ENCODE results near the gene PCCA. TPM values are rescaled to one million over a fixed set of nuclear protein-coding genes. Genes with fewer than 3 reads are reported as not detected.

PCCA gene
- total RNA-seq, 2 experiments from 2014 or later: 11.7 to 12.2 TPM

DNA sequence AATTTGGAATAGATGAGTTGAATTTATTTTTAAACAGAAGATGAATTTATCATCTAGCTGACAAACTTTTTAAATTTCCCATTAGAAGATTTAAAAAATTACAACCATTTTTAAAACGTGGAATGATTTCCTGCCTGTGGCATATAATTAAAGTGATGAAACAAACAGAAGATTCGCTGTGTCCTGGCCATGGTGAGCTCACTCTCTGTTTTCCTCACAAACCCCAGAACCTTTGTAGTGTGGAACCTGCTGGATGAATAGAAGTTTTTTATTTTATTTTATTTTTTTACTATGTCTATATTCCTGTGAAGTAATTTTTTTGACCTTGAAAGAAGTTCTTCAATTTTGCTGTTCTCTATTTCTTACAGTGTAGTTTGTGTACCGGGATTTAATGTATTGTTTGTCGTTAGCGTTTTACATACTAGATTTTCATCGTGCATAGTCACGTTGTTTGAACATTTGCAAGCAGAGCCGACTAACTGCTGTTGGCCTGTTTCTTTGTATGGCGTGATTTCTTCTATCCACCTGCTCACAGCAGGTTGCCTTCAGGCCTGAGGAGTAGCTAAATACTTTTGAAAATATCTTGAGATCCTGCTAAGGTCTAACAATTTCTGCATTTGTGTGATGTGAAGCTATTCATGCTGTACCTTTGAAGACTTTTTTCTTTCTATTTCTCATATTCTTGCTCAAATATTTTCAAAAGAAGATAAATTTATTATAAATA is 350.5 kb downstream of the PCCA start:
- ChIA-PET CTCF (interaction anchor here (1.2 kb wide), 1 partner anchor 15 kb away, joined by 3 read pairs; no protein-coding TSS in a partner anchor), POLR2A (no interaction called here)
- peaks cover 14% of the 10 kb centered on the region for H3K4me1 Mint-ChIP-seq
- H3K36me3 Mint-ChIP-seq (ENCODE audit: low read depth): peaks cover 8% of the 10 kb centered on the region
- DNase-seq: no peak
- H3K9me3 Mint-ChIP-seq: peaks cover 2% of the 10 kb centered on the region
- H3K4me3 Mint-ChIP-seq: no peak overlapping the region
- H3K27me3 Mint-ChIP-seq: no peaks in the 10 kb centered on the region
- no peak overlapping the region for H3K27ac Mint-ChIP-seq

DNA sequence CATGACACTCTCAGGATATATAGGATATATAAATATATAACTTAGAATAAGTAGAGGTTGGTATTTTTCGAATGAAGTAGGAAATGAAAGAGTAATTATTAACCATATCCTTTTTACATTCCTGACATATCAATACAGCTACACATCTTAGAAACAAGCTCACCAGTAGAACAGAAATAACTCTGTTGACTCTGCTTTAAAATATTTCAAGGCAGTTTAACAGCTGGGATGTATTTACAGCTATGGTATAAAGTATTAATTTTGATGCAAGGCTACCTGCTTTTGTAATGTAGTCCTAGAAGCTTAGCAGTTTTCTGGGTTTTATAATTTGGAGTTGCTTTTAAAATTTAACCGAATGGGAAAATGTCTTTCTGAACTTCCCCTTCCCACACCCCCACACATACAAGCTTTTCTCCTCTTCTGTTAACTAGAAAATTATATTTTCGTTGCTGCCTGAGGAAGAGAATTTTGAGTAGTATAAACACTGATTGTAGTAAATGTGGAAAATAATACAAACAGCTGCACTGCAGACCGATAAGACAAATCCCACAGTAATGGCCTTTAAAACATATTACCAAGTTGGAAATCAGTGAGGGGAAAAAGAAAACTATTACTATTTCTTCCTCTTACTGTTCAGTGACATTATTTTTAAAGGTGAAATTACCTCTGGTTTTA is 352.0 kb downstream of the PCCA start:
- H3K36me3 Mint-ChIP-seq (ENCODE audit: low read depth): peaks cover 2% of the 10 kb centered on the region
- POLR2A ChIA-PET: no interaction called here
- no peak overlapping the region for H3K27ac Mint-ChIP-seq
- CTCF ChIA-PET: no interaction called here
- DNase-seq: no peak
- no peaks in the 10 kb centered on the region for H3K27me3 Mint-ChIP-seq
- H3K4me1 Mint-ChIP-seq: peaks cover 3% of the 10 kb centered on the region
- H3K9me3 Mint-ChIP-seq: no peaks in the 10 kb centered on the region
- H3K4me3 Mint-ChIP-seq: no peak overlapping the region

DNA sequence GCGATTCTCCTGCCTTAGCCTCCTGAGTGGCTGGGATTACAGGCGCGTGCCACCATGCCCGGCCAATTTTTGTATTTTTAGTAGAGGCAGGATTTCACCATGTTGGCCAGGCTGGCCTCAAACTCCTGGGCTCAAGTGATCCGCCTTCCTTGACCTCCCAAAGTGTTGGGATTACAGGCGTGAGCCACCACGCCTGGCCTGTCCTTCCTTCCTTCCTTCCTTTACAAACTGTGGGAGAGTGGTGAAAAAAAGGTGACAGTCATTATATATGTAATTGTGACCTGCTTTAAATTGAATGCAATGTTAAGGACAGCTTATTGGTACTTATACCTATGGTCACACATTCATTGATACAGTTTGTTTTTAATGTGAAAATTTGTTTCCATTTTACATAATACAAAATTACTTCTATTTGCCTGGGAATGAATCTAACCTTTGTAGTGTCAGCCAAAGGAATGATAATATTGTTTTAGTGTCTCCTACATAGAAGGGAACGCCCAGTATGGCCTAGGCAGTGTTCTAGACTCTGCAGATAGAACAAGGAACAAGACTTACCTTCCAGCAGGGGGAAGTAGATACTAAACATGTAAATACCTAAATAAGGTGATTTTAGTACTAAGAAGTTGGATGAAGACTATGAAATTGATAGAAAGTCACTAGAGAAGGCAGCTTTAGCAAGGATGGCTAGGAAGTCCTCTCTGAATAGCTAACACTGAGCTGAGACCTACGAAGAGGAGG is 353.4 kb downstream of the PCCA start:
- DNase-seq: no peak
- no peak overlapping the region for H3K27ac Mint-ChIP-seq
- no peaks in the 10 kb centered on the region for H3K27me3 Mint-ChIP-seq
- H3K9me3 Mint-ChIP-seq: no peaks in the 10 kb centered on the region
- H3K4me1 Mint-ChIP-seq: peaks cover 3% of the 10 kb centered on the region
- POLR2A ChIA-PET: no interaction called here
- CTCF ChIA-PET: interaction anchor here (2.5 kb wide), 1 partner anchor 73 kb away, joined by 6 read pairs; no protein-coding TSS in a partner anchor
- H3K4me3 Mint-ChIP-seq: no peak overlapping the region
- H3K36me3 Mint-ChIP-seq (ENCODE audit: low read depth): no peaks in the 10 kb centered on the region

DNA sequence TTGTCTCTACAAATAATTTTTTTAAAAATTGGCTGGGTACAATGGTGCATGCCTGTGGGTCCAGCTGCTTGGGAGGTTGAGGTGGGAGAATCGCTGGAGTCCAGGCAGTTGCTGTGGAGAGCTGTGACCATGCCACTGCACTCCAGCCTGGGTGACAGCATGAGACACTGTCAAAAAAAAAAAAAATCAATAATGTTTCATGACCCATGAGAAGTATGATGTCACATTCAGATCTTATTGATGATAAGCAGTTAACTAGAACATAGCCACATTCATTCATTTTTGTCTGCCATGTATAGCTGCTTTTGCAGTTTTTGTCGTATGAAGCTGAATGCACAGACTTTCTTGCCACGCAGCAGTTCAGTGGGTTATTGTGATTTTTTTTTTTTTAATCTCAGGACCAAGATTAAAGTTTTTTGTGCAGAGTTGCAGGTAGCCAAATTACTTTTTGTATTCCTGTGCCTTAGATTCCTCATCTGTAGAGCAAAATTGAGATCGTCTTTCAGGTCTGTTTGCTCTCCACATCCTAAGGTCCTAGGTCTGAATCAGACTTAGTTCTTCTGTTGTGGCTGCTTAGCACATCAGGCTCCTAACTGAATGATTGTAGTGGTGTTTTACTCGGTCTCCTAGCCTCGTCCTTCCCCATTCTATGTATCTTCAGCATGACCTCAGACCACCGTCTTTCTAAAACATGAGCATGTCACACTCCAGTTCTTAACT is 354.5 kb downstream of the PCCA start:
- CTCF ChIA-PET: interaction anchor here (2.5 kb wide), 1 partner anchor 72 kb away, joined by 6 read pairs; no protein-coding TSS in a partner anchor
- Mint-ChIP-seq H3K4me1 (peaks cover 3% of the 10 kb centered on the region), H3K9me3 (no peaks in the 10 kb centered on the region), H3K36me3 (ENCODE audit: low read depth) (no peaks in the 10 kb centered on the region), H3K27me3 (no peaks in the 10 kb centered on the region), H3K27ac (no peak overlapping the region), H3K4me3 (no peak overlapping the region)
- POLR2A ChIA-PET: no interaction called here
- no peak for DNase-seq

DNA sequence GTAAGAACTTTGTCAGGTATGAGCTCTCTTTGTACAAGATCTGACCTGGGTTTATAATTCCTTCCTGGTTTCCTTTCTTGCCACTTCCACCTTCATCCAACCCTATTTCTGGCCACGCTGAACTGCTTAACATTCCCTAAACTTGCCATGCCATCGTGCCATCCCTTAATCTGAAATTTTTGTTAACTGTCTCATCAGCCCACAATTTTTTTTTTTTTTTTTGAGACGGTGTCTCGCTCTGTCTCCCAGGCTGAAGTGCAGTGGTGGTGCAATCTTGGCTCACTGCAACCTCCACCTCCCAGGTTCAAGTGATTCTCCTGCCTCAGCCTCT is 355.1 kb downstream of the PCCA start:
- H3K27ac Mint-ChIP-seq: no peak overlapping the region
- peaks cover 3% of the 10 kb centered on the region for H3K4me1 Mint-ChIP-seq
- no peaks in the 10 kb centered on the region for H3K36me3 Mint-ChIP-seq (ENCODE audit: low read depth)
- no peak overlapping the region for H3K4me3 Mint-ChIP-seq
- ChIA-PET POLR2A (no interaction called here), CTCF (interaction anchor here (2.5 kb wide), 1 partner anchor 71 kb away, joined by 6 read pairs; no protein-coding TSS in a partner anchor)
- no peak for DNase-seq
- no peaks in the 10 kb centered on the region for H3K9me3 Mint-ChIP-seq
- H3K27me3 Mint-ChIP-seq: no peaks in the 10 kb centered on the region

DNA sequence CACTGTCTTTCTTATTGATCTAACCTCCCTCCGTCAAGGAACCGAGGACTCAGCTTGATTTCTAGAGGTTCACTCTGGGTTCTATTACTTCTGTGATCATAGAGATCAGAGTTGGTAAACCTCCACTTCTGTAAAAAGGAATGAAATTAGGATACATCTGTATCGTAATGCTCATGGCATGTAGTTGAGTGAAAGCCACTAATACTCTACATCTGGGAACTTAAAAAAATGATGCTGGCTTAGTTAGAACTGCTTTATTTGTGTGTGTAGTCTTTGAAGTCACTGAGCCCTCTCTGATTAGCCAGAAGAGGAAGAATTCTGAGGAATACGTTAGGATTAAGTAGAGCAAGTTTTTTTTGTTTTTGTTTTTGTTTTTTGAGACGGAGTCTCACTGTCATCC is 358.9 kb downstream of the PCCA start:
- Mint-ChIP-seq H3K4me3 (no peak overlapping the region), H3K27me3 (no peaks in the 10 kb centered on the region), H3K9me3 (no peaks in the 10 kb centered on the region), H3K4me1 (peaks cover 3% of the 10 kb centered on the region), H3K27ac (no peak overlapping the region), H3K36me3 (ENCODE audit: low read depth) (peaks cover 3% of the 10 kb centered on the region)
- ChIA-PET CTCF (no interaction called here), POLR2A (no interaction called here)
- DNase-seq: no peak

DNA sequence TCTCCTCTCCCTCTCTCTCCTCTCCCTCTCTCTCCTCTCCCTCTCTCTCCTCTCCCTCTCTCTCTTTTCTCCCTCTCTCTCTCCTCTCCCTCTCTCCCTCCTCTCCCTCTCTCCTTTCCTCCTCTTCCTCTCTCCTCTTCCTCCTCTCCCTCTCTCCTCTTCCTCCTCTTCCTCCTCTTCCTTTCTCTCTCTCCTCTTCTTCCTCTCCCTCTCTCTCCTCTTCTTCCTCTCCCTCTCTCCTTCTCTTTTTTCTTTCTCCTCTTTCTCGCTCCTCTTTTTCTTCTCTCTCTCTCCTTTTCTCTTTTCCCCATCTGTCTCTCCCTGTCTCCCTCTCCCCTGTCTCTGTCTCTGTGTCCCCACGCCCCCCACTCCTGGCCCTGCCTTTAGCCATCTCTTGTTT is 363.0 kb downstream of the PCCA start:
- Mint-ChIP-seq H3K4me1 (peaks cover 10% of the 10 kb centered on the region), H3K27me3 (no peaks in the 10 kb centered on the region), H3K36me3 (ENCODE audit: low read depth) (peaks cover 3% of the 10 kb centered on the region), H3K9me3 (peaks cover 3% of the 10 kb centered on the region), H3K27ac (no peak overlapping the region), H3K4me3 (no peak overlapping the region)
- ChIA-PET CTCF (no interaction called here), POLR2A (no interaction called here)
- no peak for DNase-seq

DNA sequence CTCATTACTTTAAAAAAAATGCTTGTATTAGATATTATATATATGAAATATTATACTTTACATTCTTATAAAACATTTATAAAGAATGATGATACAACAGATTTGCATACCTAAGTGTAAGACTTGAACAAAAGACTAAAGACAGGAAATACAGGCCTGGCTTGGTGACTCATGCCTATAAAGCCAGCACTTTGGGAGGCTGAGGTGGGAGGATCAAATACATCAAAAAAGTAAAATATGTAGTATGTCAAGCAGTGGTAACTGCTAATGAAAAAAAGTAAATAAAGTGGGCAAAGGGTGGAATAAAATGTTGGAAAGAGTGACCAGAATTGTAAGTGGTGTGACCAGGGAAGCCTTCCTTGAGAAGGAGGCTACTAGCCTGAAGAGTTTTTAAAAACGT is 366.0 kb downstream of the PCCA start:
- H3K27ac Mint-ChIP-seq: no peak overlapping the region
- peaks cover 10% of the 10 kb centered on the region for H3K4me1 Mint-ChIP-seq
- H3K4me3 Mint-ChIP-seq: no peak overlapping the region
- CTCF ChIA-PET: interaction anchor here (0.8 kb wide), 1 partner anchor 15 kb away, joined by 3 read pairs; no protein-coding TSS in a partner anchor
- H3K36me3 Mint-ChIP-seq (ENCODE audit: low read depth): peaks cover 3% of the 10 kb centered on the region
- no peak for DNase-seq
- POLR2A ChIA-PET: no interaction called here
- no peaks in the 10 kb centered on the region for H3K27me3 Mint-ChIP-seq
- peaks cover 3% of the 10 kb centered on the region for H3K9me3 Mint-ChIP-seq

DNA sequence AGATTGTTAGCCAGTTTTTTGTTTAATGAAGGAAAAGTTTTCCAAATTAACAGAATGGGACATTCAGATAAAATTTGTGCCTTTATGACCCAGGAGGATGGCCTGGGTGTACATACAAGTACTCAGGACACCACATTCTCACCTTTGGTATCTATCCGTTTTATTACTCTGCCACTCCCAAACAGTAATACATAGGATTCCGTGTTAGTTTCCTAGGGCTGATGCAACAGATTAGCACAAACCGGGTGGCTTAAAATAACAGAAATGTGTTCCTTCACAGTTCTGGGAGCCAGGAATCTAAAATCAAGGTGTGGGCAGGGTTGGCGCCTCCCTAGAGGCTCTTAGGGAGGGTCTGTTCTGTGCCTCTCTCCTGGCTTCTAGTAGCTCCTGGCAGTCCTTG is 369.8 kb downstream of the PCCA start:
- H3K9me3 Mint-ChIP-seq: peaks cover 3% of the 10 kb centered on the region
- H3K27ac Mint-ChIP-seq: no peak overlapping the region
- CTCF ChIA-PET: no interaction called here
- H3K36me3 Mint-ChIP-seq (ENCODE audit: low read depth): no peaks in the 10 kb centered on the region
- H3K4me1 Mint-ChIP-seq: peaks cover 14% of the 10 kb centered on the region
- DNase-seq: no peak
- POLR2A ChIA-PET: no interaction called here
- no peak overlapping the region for H3K4me3 Mint-ChIP-seq
- H3K27me3 Mint-ChIP-seq: no peaks in the 10 kb centered on the region

DNA sequence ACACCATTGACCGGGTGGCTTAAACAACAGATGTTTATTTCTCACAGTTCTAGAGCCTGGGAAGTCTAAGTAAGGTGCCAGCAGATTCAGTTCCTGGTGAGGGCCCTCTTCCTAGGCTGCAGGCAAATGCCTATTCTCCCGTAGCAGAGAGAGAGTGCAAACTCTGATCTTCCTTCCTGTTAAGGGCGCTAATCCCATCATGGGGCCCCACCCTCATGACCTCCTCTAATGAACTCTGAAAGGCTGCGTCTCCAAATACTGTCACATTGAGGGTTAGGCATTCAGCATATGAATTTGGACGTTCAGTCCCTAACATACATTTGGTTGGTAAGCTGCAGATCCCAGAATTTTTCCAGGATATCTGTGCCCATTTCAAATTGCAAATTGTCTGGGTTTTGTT is 370.9 kb downstream of the PCCA start:
- H3K4me3 Mint-ChIP-seq: no peak overlapping the region
- H3K36me3 Mint-ChIP-seq (ENCODE audit: low read depth): no peaks in the 10 kb centered on the region
- H3K9me3 Mint-ChIP-seq: peaks cover 3% of the 10 kb centered on the region
- ChIA-PET CTCF (no interaction called here), POLR2A (no interaction called here)
- H3K27ac Mint-ChIP-seq: no peak overlapping the region
- peaks cover 10% of the 10 kb centered on the region for H3K4me1 Mint-ChIP-seq
- H3K27me3 Mint-ChIP-seq: no peaks in the 10 kb centered on the region
- no peak for DNase-seq

DNA sequence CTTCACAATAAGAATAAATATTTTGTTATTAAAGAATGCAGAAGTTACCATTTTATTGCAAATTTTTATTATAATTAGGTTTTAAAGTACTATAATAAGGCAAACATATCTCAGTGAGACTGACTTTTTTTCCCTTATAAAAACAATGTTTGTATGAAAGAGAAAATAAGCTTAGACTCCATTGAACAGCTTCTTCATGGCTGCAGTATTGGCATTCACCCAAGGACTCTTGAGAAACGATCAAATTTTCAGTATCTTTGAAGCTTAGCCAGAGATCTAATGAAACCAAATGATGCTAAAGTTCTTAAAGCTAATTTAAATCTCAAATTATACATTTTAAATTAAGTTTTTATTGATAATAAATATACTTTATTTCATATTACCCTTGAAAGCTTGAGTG is 371.4 kb downstream of the PCCA start:
- DNase-seq: no peak
- H3K36me3 Mint-ChIP-seq (ENCODE audit: low read depth): no peaks in the 10 kb centered on the region
- peaks cover 3% of the 10 kb centered on the region for H3K9me3 Mint-ChIP-seq
- H3K27ac Mint-ChIP-seq: no peak overlapping the region
- ChIA-PET POLR2A (no interaction called here), CTCF (no interaction called here)
- H3K27me3 Mint-ChIP-seq: no peaks in the 10 kb centered on the region
- no peak overlapping the region for H3K4me3 Mint-ChIP-seq
- H3K4me1 Mint-ChIP-seq: peaks cover 5% of the 10 kb centered on the region

DNA sequence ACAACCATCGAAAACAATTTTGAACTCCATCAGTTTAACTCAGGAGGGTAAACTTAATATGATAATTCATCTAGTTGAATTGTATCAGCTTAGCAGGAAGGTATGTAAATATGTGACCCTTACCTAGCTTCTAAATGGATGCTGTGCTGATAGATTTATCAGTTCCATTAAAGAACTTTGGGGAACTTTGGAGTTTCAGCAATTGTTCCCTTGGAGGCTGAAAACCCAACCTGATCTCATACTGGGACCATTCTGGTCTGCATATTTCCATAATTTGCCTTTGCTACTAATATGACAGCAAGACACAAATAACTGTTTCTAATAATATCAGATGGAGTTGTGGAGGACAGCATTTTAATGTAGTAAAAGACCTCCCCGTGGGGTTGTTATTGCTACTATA is 371.9 kb downstream of the PCCA start:
- POLR2A ChIA-PET: no interaction called here
- no peaks in the 10 kb centered on the region for H3K27me3 Mint-ChIP-seq
- H3K27ac Mint-ChIP-seq: no peak overlapping the region
- peaks cover 3% of the 10 kb centered on the region for H3K9me3 Mint-ChIP-seq
- no peak for DNase-seq
- H3K4me3 Mint-ChIP-seq: no peak overlapping the region
- H3K36me3 Mint-ChIP-seq (ENCODE audit: low read depth): no peaks in the 10 kb centered on the region
- peaks cover 4% of the 10 kb centered on the region for H3K4me1 Mint-ChIP-seq
- CTCF ChIA-PET: no interaction called here

DNA sequence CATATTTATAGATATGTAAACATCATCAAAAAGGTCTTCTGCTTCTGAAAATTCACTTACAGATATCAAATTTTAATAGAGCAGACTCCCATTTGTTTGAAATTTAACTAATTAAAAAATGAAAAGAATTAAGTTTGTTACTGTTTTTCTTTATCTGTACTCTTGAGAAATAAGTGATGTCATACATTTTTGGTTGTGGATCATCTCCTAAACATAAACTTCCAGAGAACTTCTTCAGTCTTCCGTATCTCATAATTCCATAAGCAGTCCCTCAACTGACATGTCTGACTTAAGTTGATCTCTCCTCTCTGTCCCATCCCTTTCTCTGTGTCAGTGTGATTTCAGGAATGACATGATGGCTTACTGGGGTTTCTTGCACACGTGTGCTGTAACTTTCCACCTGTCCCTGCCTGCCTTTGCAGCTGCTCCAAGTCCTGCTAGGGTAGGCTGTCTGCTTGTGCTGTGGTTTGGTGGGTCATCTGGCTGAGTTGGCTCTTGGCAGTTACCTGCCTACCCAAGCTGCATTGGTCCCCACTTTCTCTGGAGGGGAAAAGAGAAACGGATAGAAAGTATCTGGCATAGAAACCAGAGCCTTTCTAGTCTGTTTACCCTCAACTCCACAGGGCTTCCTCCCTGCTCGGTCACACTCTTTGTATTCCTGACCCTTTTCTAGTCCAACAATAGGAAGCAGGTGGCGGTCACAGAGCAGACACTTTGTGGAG is 372.6 kb downstream of the PCCA start:
- Mint-ChIP-seq H3K36me3 (ENCODE audit: low read depth) (no peaks in the 10 kb centered on the region), H3K27me3 (no peaks in the 10 kb centered on the region), H3K4me3 (no peak overlapping the region), H3K9me3 (no peaks in the 10 kb centered on the region), H3K27ac (no peak overlapping the region), H3K4me1 (peaks cover 4% of the 10 kb centered on the region)
- no peak for DNase-seq
- ChIA-PET POLR2A (no interaction called here), CTCF (no interaction called here)
